GM20431 (cell line): ENCODE results near the gene COL5A1.

ENCODE experiments used
- in situ Hi-C: fragments of 300-500 bp; cut with MseI, MboI; formaldehyde crosslinking; loops from one replicate; pipeline ENCODE4 v1.15.0; 2020; ENCODE audit warnings: low sequenced_read_pairs; ENCODE audit not compliant: unreplicated experiment

The COL5A1 gene

GRCh38 chr9:134778156-134778555 lies 136.6 kb downstream of the COL5A1 start:
- in situ Hi-C loops, result no loop called here

GRCh38 chr9:134778841-134779411 lies 137.3 kb downstream of the COL5A1 start:
- in situ Hi-C loops, result no loop called here

GRCh38 chr9:134779640-134780039 lies 138.0 kb downstream of the COL5A1 start:
- in situ Hi-C loops, result no loop called here

- in situ Hi-C loops, result no loop called here
Observed at GRCh38 chr9:134781591-134782302, 140.1 kb downstream of the COL5A1 start.

- in situ Hi-C loops, result no loop called here
Observed at GRCh38 chr9:134782921-134783698, 141.5 kb downstream of the COL5A1 start.

GRCh38 chr9:134783699-134784039 lies 142.1 kb downstream of the COL5A1 start:
- in situ Hi-C loops, result no loop called here

GRCh38 chr9:134784577-134785305 lies 143.1 kb downstream of the COL5A1 start:
- in situ Hi-C loops, result no loop called here

- in situ Hi-C loops, result no loop called here
Observed at GRCh38 chr9:134785325-134786108, 143.9 kb downstream of the COL5A1 start.

- in situ Hi-C loops, result no loop called here
Observed at GRCh38 chr9:134787601-134788531, 146.3 kb downstream of the COL5A1 start.

- in situ Hi-C loops, result no loop called here
Observed at GRCh38 chr9:134789168-134789567, 147.6 kb downstream of the COL5A1 start.

- in situ Hi-C loops, result no loop called here
Observed at GRCh38 chr9:134791009-134791408, 149.4 kb downstream of the COL5A1 start.

GRCh38 chr9:134792627-134793026 lies 151.0 kb downstream of the COL5A1 start:
- in situ Hi-C loops, result no loop called here

- in situ Hi-C loops, result no loop called here
Observed at GRCh38 chr9:134793288-134794188, 151.9 kb downstream of the COL5A1 start.

GRCh38 chr9:134794663-134795370 lies 153.2 kb downstream of the COL5A1 start:
- in situ Hi-C loops, result no loop called here

- in situ Hi-C loops, result no loop called here
Observed at GRCh38 chr9:134795446-134795845, 153.8 kb downstream of the COL5A1 start.

- in situ Hi-C loops, result no loop called here
Observed at GRCh38 chr9:134796882-134797281, 155.3 kb downstream of the COL5A1 start.

- in situ Hi-C loops, result no loop called here
Observed at GRCh38 chr9:134800791-134801339, 159.3 kb downstream of the COL5A1 start.
